ENCODE results near the gene PRIMA1. TPM values are rescaled to one million over a fixed set of nuclear protein-coding genes. Genes with fewer than 3 reads are reported as not detected.

The PRIMA1 gene
- polyA plus RNA-seq, 1 of the 3 experiments (the other 2 are of a cell fraction) = 0.18 TPM

GRCh38 chr14:93792391-93792790 is 4.1 kb upstream of the PRIMA1 start:
- H3K9me3 ChIP-seq = no peaks in the 10 kb centered on the region
- CTCF ChIA-PET = interaction anchor here (0.9 to 9.6 kb wide), 4 partner anchors 109 to 148 kb away, joined by 3 to 127 read pairs (median 4); no protein-coding TSS in a partner anchor
- POLR2A ChIA-PET = no interaction called here

More at GRCh38 chr14:93792391-93792790, 4.1 kb upstream of the PRIMA1 start:
- no peak overlapping the region for H3K4me2 ChIP-seq
- H3K9me2 ChIP-seq = no peaks in the 10 kb centered on the region
- no peaks in the 10 kb centered on the region for H3K36me3 ChIP-seq (replicated peaks in 1 of 2; ENCODE audit: control insufficient read depth in 1 of 2, insufficient read depth in 2 of 2, low read length in 1 of 2)
- no peak overlapping the region for H2AFZ ChIP-seq (ENCODE audit: low read depth)
- DNase-seq = no peak
- H3K27ac ChIP-seq (ENCODE audit: low read depth in 2 of 2, low read length in 1 of 2) = no peak overlapping the region
- 52% methylated on average over 3 of the region's 3 CpGs for WGBS (ENCODE audit: low lambda C conversion rate)
- no peaks in the 10 kb centered on the region for H3F3A ChIP-seq (replicated peaks; ENCODE audit: insufficient read depth)
- TF ChIP-seq USF2 (IDR thresholded peaks at IDR 0.05; ENCODE audit: borderline replicate concordance, low read depth, low read length) (no peak), ELF1 (IDR thresholded peaks at IDR 0.05) (no peak), USF1 (IDR thresholded peaks at IDR 0.05; ENCODE audit: borderline replicate concordance, low read depth) (no peak), RFX5 (IDR thresholded peaks at IDR 0.05; ENCODE audit: low read length) (no peak), CTCF (IDR thresholded peaks at IDR 0.05) (no peak), JUND (IDR thresholded peaks at IDR 0.05) (no peak), POLR2AphosphoS5 (IDR thresholded peaks at IDR 0.05; ENCODE audit: low read depth, low read length) (no peak)
- TF ChIP-seq, protein P1, sequence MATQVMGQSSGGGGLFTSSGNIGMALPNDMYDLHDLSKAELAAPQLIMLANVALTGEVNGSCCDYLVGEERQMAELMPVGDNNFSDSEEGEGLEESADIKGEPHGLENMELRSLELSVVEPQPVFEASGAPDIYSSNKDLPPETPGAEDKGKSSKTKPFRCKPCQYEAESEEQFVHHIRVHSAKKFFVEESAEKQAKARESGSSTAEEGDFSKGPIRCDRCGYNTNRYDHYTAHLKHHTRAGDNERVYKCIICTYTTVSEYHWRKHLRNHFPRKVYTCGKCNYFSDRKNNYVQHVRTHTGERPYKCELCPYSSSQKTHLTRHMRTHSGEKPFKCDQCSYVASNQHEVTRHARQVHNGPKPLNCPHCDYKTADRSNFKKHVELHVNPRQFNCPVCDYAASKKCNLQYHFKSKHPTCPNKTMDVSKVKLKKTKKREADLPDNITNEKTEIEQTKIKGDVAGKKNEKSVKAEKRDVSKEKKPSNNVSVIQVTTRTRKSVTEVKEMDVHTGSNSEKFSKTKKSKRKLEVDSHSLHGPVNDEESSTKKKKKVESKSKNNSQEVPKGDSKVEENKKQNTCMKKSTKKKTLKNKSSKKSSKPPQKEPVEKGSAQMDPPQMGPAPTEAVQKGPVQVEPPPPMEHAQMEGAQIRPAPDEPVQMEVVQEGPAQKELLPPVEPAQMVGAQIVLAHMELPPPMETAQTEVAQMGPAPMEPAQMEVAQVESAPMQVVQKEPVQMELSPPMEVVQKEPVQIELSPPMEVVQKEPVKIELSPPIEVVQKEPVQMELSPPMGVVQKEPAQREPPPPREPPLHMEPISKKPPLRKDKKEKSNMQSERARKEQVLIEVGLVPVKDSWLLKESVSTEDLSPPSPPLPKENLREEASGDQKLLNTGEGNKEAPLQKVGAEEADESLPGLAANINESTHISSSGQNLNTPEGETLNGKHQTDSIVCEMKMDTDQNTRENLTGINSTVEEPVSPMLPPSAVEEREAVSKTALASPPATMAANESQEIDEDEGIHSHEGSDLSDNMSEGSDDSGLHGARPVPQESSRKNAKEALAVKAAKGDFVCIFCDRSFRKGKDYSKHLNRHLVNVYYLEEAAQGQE (IDR thresholded peaks at IDR 0.05; ENCODE audit: low read depth, low read length) = no peak
- no peaks in the 10 kb centered on the region for H3K79me2 ChIP-seq (ENCODE audit: insufficient read depth)
- no peaks in the 10 kb centered on the region for H3K27me3 ChIP-seq (ENCODE audit: insufficient read depth)
- H3K4me3 ChIP-seq (ENCODE audit: low read depth in 2 of 2, low read length in 1 of 2) = no peak overlapping the region
- H4K20me1 ChIP-seq (ENCODE audit: insufficient read depth) = no peaks in the 10 kb centered on the region
- peaks cover 0 to 22% of the 10 kb centered on the region in 2 experiments; a peak in 2 of 4 replicates for H3K4me1 ChIP-seq (ENCODE audit: control insufficient read depth in 1 of 2, insufficient read depth in 2 of 2, low read depth in 1 of 2, low read length in 1 of 2)
- H3K9ac ChIP-seq = no peak overlapping the region

All from SK-N-SH (cell line).